Measurements from ENCODE around the gene WDFY2. TPM values are rescaled to one million over a fixed set of nuclear protein-coding genes. Genes with fewer than 3 reads are reported as not detected.
"Not testable (repeated sequence)": the region's sequence is repeated elsewhere in the genome, so short reads cannot be mapped to it uniquely, and the experiment has no call there.

Gene WDFY2
- total RNA-seq, 2 donors from 2014 or later, result 2.7 to 3.3 TPM

DNA sequence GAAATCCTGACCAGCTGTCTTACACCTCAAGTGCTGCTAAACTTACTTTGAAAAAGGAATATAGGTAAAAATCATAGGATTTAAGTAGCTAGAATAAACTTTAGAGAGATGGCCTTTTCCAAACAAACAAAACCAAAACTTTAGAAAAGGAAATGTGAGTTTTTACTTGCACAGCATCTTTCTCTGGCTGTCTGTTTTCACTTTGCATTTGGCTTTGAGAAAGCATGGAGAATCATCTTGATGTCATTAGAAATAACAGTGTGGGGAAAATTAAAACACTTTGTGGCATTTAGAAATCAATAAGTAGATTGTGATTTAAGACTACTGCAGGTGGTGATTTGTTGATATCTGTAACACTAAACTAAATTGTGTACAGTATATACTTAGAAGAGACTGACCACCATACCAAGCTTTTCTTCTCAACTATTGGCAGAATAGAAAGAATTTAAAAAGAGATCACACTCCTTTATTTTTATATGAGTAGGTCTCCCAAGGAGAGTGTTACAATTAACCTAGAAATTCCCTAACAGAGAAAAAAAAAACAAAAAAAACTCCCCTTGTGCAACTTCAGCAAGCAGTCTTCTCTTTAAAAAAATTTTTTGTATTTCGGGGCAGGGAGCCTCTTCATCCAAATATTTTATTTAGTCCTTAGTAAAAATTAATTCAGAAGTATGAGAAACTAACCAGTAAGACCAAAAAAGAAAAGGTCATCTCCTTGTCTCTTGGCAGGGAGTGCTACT is 6.1 kb downstream of the WDFY2 start:
- Histone ChIP-seq H3K27me3 (no peaks in the 10 kb centered on the region), H3K9me3 (no peaks in the 10 kb centered on the region), H3K27ac (no peak overlapping the region), H3K36me3 (no peaks in the 10 kb centered on the region), H3K4me1 (no peaks in the 10 kb centered on the region), H3K4me3 (no peak overlapping the region), H3K9ac (ENCODE audit: low read depth in 2 of 2, low read length in 2 of 2) (no peak overlapping the region)
- intact Hi-C loops (cut with DNase I), result no loop called here
- no peak for DNase-seq
- no peak for TF ChIP-seq CTCF (IDR thresholded peaks at IDR 0.05)

DNA sequence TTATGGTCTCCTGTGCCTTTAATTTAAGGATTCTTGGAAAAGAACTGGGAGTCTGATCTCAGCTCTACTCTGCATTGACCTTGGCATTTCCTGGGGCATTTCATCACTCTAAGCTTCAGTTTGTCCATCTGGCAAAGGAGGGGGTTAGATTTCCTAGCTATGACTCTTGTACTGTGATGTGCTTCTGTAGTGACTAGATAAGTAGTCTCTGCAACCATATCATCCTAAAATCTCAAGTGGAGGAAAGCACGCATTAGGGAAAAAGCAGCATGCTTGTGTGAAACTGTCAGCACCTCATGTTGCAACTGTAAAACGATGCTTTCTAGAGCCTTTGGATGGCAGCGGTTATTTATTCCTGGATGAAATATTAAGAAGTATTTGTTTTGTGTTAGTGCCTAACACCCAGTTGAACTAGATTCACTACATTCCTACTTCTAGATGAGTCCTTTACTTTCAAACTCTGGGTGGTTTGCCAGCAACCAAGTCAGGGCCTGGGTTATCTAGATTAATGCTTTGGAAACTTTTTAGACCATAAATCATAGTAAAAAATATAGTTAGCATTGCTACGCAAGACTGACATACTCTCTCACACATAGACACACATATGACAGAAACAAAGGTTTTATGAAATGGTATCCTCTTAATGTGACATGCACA is 6.8 kb downstream of the WDFY2 start:
- DNase-seq, result no peak
- H3K27ac ChIP-seq, result no peak overlapping the region
- H3K4me1 ChIP-seq, result no peaks in the 10 kb centered on the region
- no peaks in the 10 kb centered on the region for H3K9me3 ChIP-seq
- no peak overlapping the region for H3K9ac ChIP-seq (ENCODE audit: low read depth in 2 of 2, low read length in 2 of 2)
- intact Hi-C loops (cut with DNase I), result no loop called here
- H3K27me3 ChIP-seq, result no peaks in the 10 kb centered on the region
- no peak for TF ChIP-seq CTCF (IDR thresholded peaks at IDR 0.05)
- H3K4me3 ChIP-seq, result no peak overlapping the region
- H3K36me3 ChIP-seq, result no peaks in the 10 kb centered on the region

- H3K4me1 ChIP-seq; H3K36me3 ChIP-seq; H3K27ac ChIP-seq; H3K27me3 ChIP-seq; H3K9me3 ChIP-seq; H3K4me3 ChIP-seq; intact Hi-C loops (cut with DNase I); DNase-seq; H3K9ac ChIP-seq (ENCODE audit: low read depth in 2 of 2, low read length in 2 of 2): not testable (repeated sequence)
Measured at GRCh38 chr13:51591938-51592337, 7.7 kb downstream of the WDFY2 start.

DNA sequence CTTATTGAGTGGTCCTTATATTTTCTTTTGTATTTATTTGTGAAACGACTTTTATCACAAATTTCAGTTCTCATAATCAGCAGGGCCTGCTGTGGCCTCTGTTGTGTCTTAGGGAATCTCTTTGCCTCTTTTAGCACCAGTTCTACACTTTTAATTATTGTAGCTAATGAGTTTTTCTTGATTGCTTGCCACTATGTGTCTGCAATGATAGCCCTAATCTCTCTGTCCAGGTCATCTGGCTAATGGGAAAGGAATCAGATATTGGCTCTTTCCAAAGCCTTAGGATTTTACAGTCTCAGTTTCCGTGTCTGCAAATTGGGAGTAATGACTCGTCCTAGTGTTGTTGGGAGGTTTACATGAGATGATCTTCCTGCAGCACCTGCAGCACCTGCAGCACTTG is 10.2 kb downstream of the WDFY2 start:
- Histone ChIP-seq H3K9ac (ENCODE audit: low read depth in 2 of 2, low read length in 2 of 2) (no peak overlapping the region), H3K4me3 (no peak overlapping the region), H3K27me3 (no peaks in the 10 kb centered on the region), H3K27ac (no peak overlapping the region), H3K36me3 (no peaks in the 10 kb centered on the region), H3K9me3 (no peaks in the 10 kb centered on the region), H3K4me1 (no peaks in the 10 kb centered on the region)
- DNase-seq, result no peak
- TF ChIP-seq CTCF (IDR thresholded peaks at IDR 0.05), result no peak
- intact Hi-C loops (cut with DNase I), result no loop called here

- no peak for TF ChIP-seq CTCF (IDR thresholded peaks at IDR 0.05)
- Histone ChIP-seq H3K27ac (no peak overlapping the region), H3K9me3 (no peaks in the 10 kb centered on the region), H3K36me3 (no peaks in the 10 kb centered on the region), H3K27me3 (no peaks in the 10 kb centered on the region), H3K4me1 (no peaks in the 10 kb centered on the region), H3K9ac (ENCODE audit: low read depth in 2 of 2, low read length in 2 of 2) (no peak overlapping the region), H3K4me3 (no peak overlapping the region)
- intact Hi-C loops (cut with DNase I), result no loop called here
- no peak for DNase-seq
Measured at GRCh38 chr13:51595416-51595815, 11.2 kb downstream of the WDFY2 start.

- TF ChIP-seq CTCF (IDR thresholded peaks at IDR 0.05), result no peak
- intact Hi-C loops (cut with DNase I), result no loop called here
- DNase-seq, result no peak
- H3K9me3 ChIP-seq, result no peaks in the 10 kb centered on the region
- H3K27ac ChIP-seq, result no peak overlapping the region
- no peak overlapping the region for H3K9ac ChIP-seq (ENCODE audit: low read depth in 2 of 2, low read length in 2 of 2)
- no peaks in the 10 kb centered on the region for H3K36me3 ChIP-seq
- no peaks in the 10 kb centered on the region for H3K4me1 ChIP-seq
- H3K4me3 ChIP-seq, result no peak overlapping the region
- no peaks in the 10 kb centered on the region for H3K27me3 ChIP-seq
Measured at GRCh38 chr13:51596541-51596940, 12.3 kb downstream of the WDFY2 start.
